Endodermal cell (in vitro differentiated cells): ENCODE measurements around the gene NLN. TPM values are rescaled to one million over a fixed set of nuclear protein-coding genes. Genes with fewer than 3 reads are reported as not detected.
"Not testable (repeated sequence)": the region's sequence is repeated elsewhere in the genome, so short reads cannot be mapped to it uniquely, and the experiment has no call there.

Source experiments
- DNase-seq: peaks from one replicate; pipeline ENCODE4 v3.0.0-alpha.2; 2017
- H3K27ac ChIP-seq: 2 replicates; pipeline ENCODE4 v1.5.1; 2013; ENCODE audit warnings: mild to moderate bottlenecking, low read depth, low read length, moderate library complexity
- H3K27me3 ChIP-seq: 2 replicates; pipeline ENCODE4 v1.6.1; 2013; ENCODE audit warnings: mild to moderate bottlenecking, low read length, moderate library complexity; ENCODE audit not compliant: insufficient read depth, control insufficient read depth, poor library complexity, severe bottlenecking
- H3K36me3 ChIP-seq: 2 replicates; pipeline ENCODE4 v1.7.0; 2013; ENCODE audit warnings: mild to moderate bottlenecking, low read length, moderate library complexity; ENCODE audit not compliant: control insufficient read depth, insufficient read depth
- H3K4me1 ChIP-seq: one replicate; pipeline ENCODE4 v1.7.0; 2013; ENCODE audit warnings: low read length; ENCODE audit not compliant: control insufficient read depth, insufficient read depth
- H3K4me3 ChIP-seq: 2 replicates; pipeline ENCODE4 v1.5.1; 2013; ENCODE audit warnings: mild to moderate bottlenecking, low read length, moderate library complexity
- H3K9ac ChIP-seq: 2 replicates; pipeline ENCODE4 v1.6.1; 2013; ENCODE audit warnings: mild to moderate bottlenecking, low read length, moderate library complexity; ENCODE audit not compliant: poor library complexity, severe bottlenecking; ENCODE audit errors: extremely low read depth
- H3K9me3 ChIP-seq: 2 replicates; pipeline ENCODE4 v1.6.1; 2013; ENCODE audit warnings: mild to moderate bottlenecking, low read length, moderate library complexity; ENCODE audit not compliant: control insufficient read depth
- H3K27ac Mint-ChIP-seq: 2 replicates; pipeline ENCODE4 v1.8.0; 2020; ENCODE audit warnings: mixed read lengths
- H3K27me3 Mint-ChIP-seq: 2 replicates; pipeline ENCODE4 v1.8.0; 2021; ENCODE audit warnings: mild to moderate bottlenecking, mixed read lengths; ENCODE audit not compliant: insufficient read depth
- H3K36me3 Mint-ChIP-seq: 2 replicates; pipeline ENCODE4 v1.8.0; 2020; ENCODE audit warnings: low read depth, mixed read lengths
- H3K4me1 Mint-ChIP-seq: 2 replicates; pipeline ENCODE4 v1.8.0; 2020; ENCODE audit warnings: mixed read lengths
- H3K4me3 Mint-ChIP-seq: 2 replicates; pipeline ENCODE4 v1.8.0; 2020; ENCODE audit warnings: mild to moderate bottlenecking, moderate library complexity, mixed read lengths
- H3K9me3 Mint-ChIP-seq: 2 replicates; pipeline ENCODE4 v1.8.0; 2020; ENCODE audit warnings: mild to moderate bottlenecking, mixed read lengths
- CTCF ChIP-seq: fragments of 200-600 bp; sonication (generic); conservative IDR thresholded peaks from 2 replicates; pipeline ENCODE4 v1.5.0; 2021; ENCODE audit warnings: antibody characterized with exemption, mild to moderate bottlenecking
- WGBS, 2 experiments: methylation state at CpG; one replicate each; pipeline versions ENCODE4 v1.1.5 to v1.1.7; 2013; ENCODE audit warnings: missing lambda C conversion rate in 2 of 2, mixed read lengths in 1 of 2; ENCODE audit not compliant: insufficient coverage in 1 of 2, insufficient read length in 1 of 2; 5-methylcytosine and 5-hydroxymethylcytosine counted together
- total RNA-seq, 2 donors: library from RNA; stranded (reverse); fragmentation: NEBNext Ultra II Directional in 1 of 2; extraction: Animal tissue kit (Norgen Biotek cat#: 25700) in 1 of 2; gene quantifications; 2 replicates in 1 of 2; 3 replicates in 1 of 2; pipeline ENCODE4 v1.2.1, GENCODE V29; 2021

NLN gene
- total RNA-seq, 2 donors from 2014 or later, result 110 to 136 TPM

- H3K9me3 Mint-ChIP-seq, result peaks cover 2% of the 10 kb centered on the region
- H3K36me3 ChIP-seq, result no peaks in the 10 kb centered on the region
- H3K36me3 Mint-ChIP-seq, result no peaks in the 10 kb centered on the region
- no peak overlapping the region for H3K4me3 ChIP-seq
- TF ChIP-seq CTCF, result no peak
- H3K4me1 Mint-ChIP-seq, result peaks cover 4% of the 10 kb centered on the region
- no peaks in the 10 kb centered on the region for H3K4me1 ChIP-seq
- no peak overlapping the region for H3K9ac ChIP-seq
- DNase-seq, result no peak
- H3K27me3 Mint-ChIP-seq, result peaks cover 5% of the 10 kb centered on the region
- WGBS, 2 experiments, result 91 to 100% methylated on average over 1 of the region's 1 CpG
- H3K4me3 Mint-ChIP-seq, result no peak overlapping the region
- H3K27ac Mint-ChIP-seq, result no peak overlapping the region
- H3K27me3 ChIP-seq, result no peaks in the 10 kb centered on the region
- H3K27ac ChIP-seq, result no peak overlapping the region
- no peaks in the 10 kb centered on the region for H3K9me3 ChIP-seq
These were observed 124.1 kb downstream of the NLN start for GRCh38 chr5:65846101-65846500.

- H3K4me3 ChIP-seq, DNase-seq, H3K4me1 Mint-ChIP-seq, H3K9me3 Mint-ChIP-seq, H3K9ac ChIP-seq, H3K27me3 ChIP-seq, H3K27me3 Mint-ChIP-seq, H3K27ac Mint-ChIP-seq, H3K4me1 ChIP-seq, H3K27ac ChIP-seq, H3K36me3 Mint-ChIP-seq, H3K36me3 ChIP-seq, H3K4me3 Mint-ChIP-seq, H3K9me3 ChIP-seq: not testable (repeated sequence)
- WGBS, 2 experiments, result 93 to 100% methylated on average over 1 to 5 of the region's 5 CpGs
These were observed 125.0 kb downstream of the NLN start for GRCh38 chr5:65847019-65847418.

GRCh38 chr5:65849918-65850317 is 127.9 kb downstream of the NLN start:
- H3K9ac ChIP-seq, DNase-seq, H3K4me1 ChIP-seq, H3K27me3 Mint-ChIP-seq, H3K27ac Mint-ChIP-seq, H3K27me3 ChIP-seq, H3K4me3 Mint-ChIP-seq, H3K27ac ChIP-seq, H3K36me3 Mint-ChIP-seq, H3K4me3 ChIP-seq, H3K9me3 ChIP-seq, H3K4me1 Mint-ChIP-seq, H3K9me3 Mint-ChIP-seq, H3K36me3 ChIP-seq: not testable (repeated sequence)
- WGBS, 2 experiments, result no CpG with 5 or more reads among the region's 1 CpG

DNA sequence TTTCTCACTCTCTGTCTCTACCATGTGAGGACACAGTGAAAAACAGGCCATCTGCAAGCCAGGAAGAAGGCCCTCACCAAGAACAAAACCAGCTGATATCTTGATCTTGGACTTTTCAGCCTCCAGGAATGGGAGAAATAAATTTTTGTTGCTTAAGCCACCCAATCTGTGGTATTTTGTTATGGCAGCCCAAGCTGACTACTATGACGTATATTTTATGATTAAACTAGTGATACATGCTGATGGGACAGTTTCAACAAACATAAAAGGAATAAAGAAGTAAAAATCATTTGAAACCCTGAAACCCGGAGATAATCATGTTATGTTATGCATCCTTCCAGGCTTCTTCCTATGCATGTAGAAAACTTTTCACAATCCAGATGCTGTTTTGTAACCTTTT is 132.9 kb downstream of the NLN start:
- H3K27ac Mint-ChIP-seq, result no peak overlapping the region
- H3K9me3 Mint-ChIP-seq, result no peaks in the 10 kb centered on the region
- TF ChIP-seq CTCF, result no peak
- WGBS, 2 experiments, result 95 to 100% methylated on average over 1 to 2 of the region's 2 CpGs
- H3K4me3 Mint-ChIP-seq, result no peak overlapping the region
- no peaks in the 10 kb centered on the region for H3K27me3 ChIP-seq
- no peaks in the 10 kb centered on the region for H3K9me3 ChIP-seq
- no peaks in the 10 kb centered on the region for H3K36me3 ChIP-seq
- H3K36me3 Mint-ChIP-seq, result no peaks in the 10 kb centered on the region
- DNase-seq, result no peak
- peaks cover 3% of the 10 kb centered on the region for H3K27me3 Mint-ChIP-seq
- H3K4me1 Mint-ChIP-seq, result no peaks in the 10 kb centered on the region
- H3K27ac ChIP-seq, result no peak overlapping the region
- H3K9ac ChIP-seq, result no peak overlapping the region
- H3K4me3 ChIP-seq, result no peak overlapping the region
- H3K4me1 ChIP-seq, result no peaks in the 10 kb centered on the region
